GM18502 (cell line): ENCODE results near the gene PTDSS2.
"Not testable (repeated sequence)": the region's sequence is repeated elsewhere in the genome, so short reads cannot be mapped to it uniquely, and the experiment has no call there.

Experiments used
- ATAC-seq: cut with Tn5 transposase; IDR thresholded peaks from one replicate; pipeline ENCODE4 v1.9.1; 2021; ENCODE audit warnings: mild to moderate bottlenecking; ENCODE audit not compliant: unreplicated experiment, poor library complexity

The PTDSS2 gene

DNA sequence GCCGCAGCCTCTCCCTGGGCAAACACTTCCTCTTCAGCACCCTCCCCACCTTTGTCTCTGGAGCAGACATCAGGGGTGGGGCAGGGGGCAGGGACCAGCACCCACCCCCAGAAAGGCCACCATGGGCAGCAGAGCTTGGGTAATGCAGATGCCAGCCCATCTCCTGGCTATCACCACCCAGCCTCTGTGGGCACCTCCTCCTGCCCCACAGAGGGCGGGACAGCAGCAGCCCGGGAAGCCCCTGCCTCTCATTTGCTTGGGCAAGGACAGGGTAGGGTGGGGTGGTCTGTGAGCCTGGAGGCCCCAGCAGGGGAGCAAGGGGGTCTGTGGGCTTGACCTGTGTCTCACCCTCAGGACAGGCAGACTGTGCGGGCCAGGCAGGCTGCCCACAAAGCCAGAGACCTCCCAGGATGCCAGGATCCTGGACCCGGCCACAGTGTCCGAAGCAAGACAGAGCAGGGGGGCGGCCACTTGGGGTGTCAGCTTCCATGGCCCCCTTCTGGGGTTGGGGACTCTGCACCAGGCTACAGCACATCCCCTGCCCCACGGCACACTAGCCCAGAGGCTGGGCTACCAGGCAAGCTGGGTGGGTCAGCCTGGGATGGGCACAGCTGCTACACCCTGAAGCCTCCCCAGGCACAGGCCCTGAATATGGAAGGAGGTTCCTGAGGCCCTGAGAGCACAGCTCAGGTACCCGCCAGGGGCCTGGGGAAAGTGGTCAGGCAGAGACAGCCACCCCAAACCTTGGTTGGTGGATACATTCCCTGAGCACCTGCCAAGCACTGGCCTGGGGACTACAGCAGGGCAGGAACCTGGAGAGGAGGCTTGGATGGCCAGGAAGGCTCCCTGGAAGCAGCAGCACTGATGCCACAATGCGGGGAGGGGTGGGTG, 52.5 kb downstream of the PTDSS2 start:
- no peak for ATAC-seq

DNA sequence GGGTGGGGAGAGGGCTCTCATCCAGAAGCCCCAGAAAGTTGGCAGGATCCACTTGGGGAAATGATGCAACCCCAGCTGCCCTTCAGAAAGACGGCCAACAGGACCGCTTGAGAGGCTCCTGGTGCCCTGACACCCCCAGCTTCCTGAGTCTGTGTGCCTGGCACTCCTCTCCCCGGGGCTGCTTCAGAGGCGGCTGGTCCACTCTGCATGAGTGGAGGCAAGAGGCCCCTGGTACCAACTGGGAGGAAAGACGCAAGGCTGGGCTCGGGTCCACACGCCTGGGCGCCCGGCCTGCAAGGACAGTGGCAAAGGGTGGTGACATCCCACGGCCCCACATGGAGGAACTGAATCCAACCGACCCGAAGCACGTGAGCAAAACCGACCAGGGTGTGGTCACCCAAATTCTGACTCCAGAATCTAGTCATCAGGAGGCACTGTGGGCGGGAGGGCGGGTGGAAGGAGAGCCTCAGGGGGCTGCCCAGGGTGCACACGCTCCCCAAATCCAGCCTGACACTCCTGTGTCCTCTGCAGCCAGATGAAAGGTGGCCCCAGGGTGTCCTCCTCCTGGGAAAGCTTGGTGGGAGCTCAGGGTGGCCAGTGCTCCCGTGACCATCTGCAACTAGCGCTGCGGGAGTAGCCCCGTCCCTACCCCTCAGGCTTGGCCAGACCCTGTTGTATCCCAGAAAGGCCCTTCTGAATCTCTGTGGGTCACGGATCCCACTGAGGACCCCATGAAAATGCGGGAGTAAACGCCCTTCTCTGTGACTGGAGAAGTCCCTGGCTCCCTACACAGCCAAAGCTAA, 53.3 kb downstream of the PTDSS2 start:
- ATAC-seq: no peak

DNA sequence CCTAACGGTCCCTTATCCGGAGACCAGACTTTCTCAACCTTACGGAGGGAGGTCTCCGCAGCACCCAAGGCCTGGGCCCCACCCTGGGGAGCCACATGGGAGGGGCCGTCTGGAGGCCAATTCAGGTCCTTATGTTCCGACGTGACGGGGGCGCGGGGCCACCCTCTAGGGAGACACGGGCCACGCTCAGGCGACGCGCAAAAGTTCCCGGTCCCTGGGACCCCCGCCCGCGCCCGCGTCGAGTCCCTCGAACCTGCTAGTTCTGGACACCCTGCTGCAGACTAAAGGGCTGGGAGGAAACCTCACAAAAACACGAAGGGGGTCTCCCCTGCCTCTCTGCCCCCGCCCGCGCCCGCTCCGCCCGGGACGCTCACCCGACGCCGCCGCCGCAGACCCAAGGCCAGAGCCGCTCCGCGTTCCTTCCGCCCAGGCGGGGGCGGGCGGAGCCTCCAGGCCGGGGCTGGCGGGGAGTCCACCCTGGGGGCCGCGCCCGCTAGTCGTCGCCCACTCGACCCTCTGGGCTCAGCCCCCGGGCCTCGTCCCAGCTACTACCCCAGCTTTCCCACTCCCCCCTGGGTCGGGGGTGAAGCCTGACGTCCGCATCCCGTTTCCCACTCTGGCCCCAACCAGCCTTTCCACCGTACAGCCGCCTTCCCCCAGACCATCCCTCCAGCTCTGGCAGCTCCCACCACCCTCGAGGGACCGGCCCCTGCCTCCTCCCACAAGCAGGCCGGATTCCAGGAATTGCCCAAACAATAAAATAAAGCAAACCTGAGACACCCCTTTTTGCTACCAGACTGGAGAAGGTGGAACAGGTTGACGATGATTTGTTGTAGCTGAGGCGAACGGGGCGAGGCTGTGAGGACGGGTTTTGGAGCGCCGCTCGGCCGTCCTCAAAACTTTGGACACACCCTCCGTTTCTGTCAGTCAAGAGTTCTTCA, 54.2 kb downstream of the PTDSS2 start:
- no peak for ATAC-seq

DNA sequence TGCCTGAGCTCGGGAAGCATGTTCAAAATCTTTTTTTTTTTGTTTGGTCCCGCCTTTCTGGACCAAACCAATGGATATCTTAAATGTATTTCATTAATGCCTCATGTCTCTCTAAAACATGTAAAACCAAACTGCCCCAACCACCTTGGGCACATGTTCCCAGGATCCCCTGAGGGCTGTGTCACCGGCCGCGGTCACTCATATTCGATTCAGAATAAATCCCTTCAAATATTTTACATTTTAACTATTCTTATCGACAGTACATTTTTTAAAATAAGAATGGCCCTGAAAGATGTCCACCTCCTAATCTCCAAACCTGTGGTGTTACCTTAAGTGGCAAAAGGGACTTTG, 54.9 kb downstream of the PTDSS2 start:
- ATAC-seq: no peak

DNA sequence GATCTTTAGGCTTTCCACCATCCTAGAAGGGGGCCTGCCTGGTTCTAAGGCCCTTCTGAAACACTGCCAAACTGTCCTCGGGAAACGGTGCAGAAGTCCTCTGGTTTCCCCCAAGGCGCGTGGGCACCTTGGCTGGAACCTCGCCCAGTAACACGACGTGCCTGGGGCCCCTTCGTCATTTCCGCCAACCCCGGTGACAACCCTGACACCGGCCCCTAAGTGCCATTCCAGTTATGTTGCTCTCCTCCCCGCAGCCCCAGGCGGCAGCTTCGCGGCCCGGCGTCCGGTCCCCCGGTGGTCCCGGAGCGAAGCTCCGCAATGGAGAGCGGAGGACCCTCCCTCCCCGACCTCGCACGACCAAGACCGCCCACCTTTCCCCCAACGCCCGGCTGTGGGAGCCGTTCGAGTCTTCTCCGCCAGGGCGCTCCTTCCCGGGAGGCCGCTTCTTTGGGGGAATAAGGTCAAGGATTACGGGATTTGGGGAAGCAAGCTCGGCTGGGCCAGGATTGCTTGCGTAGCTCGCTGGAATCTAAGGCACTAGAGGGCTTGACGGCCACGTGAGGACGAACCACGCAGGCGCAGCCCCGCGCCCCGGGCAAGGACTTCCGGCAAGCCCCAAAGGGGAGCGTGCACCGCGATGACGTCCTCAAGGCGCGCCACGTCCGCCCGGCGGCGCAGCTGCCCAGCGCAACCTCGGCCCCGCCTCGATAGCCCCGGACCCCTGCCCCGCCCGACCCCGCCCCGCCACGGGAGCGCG, 56.3 kb downstream of the PTDSS2 start:
- peak; percentile 67 for ATAC-seq

DNA sequence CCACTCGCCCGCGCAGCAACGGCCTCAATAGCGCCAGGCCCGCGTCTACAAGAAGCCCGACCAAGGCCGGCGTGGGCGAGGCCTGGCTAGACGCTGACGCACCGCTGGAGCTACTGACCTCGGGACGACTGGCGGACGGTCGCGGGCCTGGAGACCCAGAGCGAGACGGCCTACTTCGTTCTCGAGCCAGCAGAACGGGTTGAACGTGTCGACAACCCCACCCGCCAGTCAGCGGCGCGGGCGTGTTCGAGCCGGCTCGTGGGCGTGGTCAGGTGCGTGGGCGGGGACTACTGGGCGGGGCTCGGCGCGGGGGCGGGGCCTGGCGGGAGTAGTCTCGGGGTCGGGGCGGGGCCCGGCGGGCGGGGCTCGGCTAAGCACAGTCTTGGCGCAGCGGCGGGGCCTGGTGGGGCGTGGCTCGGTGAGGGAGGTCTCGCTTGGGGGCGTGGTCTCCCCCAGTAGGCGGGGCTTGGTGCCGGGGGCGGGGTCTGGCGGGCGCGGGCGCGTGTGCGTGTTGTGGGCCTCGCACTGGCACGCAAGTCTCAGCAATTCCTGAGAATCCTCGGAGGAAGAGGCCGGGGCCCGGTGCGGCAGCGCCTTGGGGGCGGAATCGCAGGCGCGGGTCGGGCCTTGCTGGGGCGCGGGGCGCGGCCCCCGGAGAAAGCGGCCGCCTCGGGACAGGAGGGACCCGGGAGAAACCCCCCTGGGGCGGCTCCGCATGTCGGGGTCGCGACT, 57.1 kb downstream of the PTDSS2 start, which contains the start of gene RNH1:
RNH1 (minus strand) TSS at position 248 of the 732 bp plus-strand sequence. CDS start 5,080 bp downstream, outside the sequence.
- peak; percentile 44 for ATAC-seq

DNA sequence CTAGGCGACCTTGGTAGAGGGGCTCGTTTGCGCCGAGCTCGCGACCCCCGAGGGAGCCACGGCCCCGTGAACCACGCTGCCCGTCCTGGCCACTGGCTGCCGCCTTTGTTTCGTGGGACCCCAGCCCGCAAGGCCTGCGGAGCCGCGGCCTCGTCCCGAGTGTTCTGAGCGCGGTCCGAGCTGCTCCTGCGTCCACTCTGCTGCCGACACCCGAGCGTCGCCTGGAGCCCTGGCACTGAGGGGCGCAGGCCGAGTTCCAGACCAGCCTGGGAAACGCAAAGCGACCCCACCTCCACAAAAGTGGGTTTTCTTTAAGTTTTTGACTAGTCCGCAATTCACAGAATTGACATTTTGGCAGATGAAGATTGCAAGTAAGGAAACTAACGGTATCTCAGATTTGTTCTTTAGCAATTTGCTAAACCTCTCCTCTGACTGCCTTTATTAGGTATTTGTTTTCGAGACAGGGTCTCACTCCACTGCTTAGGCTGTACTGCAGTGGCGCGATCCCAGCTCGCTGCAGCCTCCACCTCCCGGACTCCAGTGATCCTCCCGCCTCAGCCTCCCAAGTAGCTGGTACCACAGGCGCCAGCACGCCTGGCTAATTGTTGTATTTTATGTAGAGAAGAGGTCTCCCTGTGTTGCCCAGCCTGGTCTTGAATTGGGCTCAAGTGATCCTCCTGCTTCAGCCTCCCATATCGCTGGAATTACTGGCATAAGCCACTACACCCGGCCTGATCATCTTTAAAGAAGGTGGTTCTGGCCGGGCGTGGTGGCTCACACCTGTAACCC, 57.8 kb downstream of the PTDSS2 start:
- ATAC-seq: no peak

DNA sequence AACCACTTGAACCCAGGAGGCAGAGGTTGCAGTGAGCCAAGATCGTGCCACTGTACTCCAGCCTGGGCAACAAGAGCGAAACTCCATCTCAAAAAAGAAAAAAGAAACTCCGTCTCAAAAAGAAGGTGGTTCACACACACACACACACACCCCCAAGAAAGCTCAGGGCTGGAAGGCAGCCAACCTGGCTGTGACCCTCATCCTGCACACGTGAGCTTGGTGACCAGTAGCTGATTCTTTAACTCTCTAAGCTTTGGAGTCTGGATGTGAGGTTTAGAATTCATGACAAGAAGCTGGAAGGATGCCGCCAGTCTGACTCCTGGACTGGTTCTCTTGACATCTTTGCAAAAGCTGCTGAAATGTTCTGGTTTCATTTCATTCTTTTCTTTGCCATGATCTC, 58.9 kb downstream of the PTDSS2 start:
- ATAC-seq: no peak

DNA sequence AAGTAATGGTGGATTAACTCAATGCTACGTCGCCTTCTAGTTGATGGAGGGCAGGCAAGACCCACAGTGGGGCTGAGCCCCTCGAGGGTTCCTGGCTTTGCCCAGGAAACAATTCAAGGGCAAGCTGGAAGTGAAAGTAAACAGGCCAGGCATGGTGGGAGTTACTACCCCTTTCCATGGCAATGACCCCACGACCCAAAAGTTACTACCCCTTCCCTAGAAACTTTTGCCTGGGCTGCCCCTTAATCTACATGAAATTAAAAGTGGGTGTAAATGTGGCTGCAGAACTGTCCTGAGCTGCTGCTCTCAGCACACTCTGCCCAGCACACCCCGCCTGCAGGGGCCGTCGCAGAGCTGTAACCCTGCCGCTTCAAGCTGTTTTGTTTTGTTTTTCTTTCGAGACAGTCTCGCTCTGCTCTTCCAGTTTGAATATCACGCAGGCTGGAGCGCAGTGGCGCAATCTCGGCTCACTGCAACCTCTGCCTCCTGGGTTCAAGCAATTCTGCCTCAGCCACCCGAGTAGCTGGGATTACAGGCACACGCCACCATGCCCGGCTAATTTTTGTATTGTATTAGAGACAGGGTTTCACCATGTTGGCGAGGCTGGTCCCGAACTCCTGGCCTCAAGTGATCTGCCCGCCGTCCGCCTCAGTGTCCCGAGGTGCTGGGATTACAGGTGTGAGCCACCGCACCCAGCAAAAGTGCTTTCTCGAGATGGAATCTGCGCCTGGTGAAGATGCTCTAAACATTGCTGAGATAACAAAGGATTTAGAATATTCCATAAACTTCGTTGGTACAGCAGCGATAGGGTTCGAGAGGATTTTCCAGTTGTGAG, 62.9 kb downstream of the PTDSS2 start:
- no peak for ATAC-seq

DNA sequence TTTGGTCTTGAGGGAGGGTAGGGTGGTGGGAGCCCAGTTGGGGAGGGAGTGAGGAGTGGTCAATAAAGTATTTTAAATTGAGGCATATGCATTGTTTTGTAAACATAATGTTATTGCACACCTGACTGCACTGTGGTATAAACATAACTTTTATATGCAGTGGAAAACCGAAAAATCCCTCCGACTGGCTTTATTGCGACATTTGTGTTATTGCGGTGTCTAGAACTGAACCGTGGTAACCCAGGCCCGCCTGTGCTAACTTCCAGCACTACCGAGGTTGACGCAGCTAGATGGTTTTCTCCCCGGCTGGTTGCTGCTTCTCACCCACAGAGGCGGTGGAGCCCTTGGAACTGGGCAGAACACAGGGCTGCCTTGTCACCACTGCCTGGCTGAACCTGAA, 64.5 kb downstream of the PTDSS2 start:
- no peak for ATAC-seq

DNA sequence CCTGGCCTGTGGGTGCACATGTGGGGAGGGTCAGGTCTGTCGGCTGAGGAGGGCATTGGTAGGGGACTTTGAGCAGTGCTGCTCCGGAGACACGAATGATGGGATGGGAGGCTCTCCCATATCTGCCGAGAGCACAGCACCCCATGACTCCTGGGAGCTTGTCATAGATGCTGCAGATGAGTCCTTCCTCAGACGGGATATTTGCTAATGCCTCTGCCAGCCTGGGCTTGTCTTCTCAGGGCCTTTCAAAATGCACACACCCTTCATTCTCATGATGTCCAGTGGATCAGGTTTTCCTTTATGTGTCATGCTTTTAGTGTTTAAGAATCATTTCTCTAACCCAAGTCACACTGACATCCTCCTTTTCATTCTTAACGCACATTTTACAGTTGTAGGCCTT, 65.1 kb downstream of the PTDSS2 start:
- ATAC-seq: no peak

DNA sequence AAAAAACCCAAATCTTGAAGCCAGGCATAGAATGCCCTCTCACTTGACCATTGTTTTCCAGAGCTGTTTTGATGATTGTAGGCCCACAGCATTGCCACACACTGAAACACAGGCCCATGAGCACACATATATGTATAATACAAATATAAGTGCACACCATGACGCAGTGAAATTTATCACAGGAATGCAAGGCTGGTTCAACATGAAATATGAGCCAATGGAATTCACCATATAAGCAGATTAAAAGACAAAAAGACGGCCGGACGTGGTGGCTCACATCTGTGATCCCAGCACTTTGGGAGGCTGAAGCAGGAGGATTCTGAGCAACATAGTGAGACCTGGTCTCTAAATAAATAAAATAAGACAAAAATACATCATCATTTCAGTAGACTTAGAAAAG, 66.3 kb downstream of the PTDSS2 start:
- ATAC-seq: no peak

DNA sequence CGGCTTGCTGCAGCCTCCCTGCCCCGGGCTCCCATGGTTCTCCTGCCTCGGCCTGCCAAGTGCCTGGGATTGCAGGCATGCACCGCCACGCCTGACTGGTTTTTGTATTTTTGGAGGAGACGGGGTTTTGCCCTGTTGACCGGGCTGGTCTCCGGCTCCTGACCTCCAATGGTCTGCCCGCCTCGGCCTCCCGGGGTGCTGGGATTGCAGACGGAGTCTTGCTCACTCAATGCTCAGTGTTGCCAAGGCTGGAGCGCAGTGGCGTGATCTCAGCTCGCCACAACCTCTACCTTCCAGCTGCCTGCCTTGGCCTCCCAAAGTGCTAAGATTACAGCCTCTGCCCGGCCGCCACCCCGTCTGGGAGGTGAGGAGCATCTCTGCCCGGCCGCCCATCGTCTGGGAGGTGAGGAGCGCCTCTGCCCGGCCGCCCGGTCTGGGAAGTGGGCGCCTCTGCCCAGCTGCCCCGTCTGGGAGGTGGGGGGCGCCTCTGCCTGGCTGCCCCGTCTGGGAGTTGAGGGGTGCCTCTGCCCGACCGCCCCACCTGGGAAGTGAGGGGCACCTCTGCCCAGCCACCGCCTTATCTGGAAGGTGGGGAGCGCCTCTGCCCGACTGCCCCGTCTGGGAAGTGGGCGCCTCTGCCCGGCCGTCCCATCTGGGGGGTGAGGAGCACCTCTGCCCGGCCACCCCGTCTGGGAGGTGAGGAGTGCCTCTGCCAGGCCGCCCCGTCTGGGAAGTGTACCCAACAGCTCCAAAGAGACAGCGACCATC, 67.0 kb downstream of the PTDSS2 start:
- not testable (repeated sequence) for ATAC-seq

DNA sequence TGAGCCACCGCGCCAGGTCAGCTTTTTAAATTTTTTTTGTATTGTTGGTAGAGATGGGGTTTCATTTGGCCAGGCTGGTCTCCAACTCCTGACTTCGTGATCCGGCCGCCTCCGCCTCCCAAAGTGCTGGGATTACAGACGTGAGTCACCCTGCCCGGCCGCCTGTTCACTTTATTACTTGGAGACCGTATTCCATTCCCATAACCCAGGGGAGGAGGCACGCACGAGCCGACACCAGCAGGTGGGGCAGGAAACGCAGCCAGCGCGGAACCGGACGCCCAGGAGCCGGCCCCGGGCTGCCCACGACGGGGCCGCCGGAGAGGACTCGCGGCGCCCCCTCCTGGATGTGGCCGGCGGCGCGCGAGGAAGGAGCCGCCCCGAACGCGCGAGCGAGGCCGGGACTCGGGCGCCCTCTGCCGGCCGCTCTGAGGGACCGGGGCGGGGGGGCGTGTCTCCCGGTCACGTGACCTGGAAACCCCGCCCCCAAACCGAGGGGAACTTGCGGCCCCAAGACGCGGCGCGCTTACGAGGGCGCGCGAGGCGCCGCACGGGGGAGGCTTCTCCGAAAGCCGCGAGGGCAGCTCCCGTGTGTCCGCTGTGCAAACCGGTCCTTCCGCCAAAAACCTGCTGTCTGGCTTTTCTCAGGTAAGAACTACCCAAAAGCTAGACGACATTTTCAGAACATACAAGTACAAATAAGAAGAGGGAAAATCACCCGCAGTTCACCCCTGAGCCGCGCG, 68.6 kb downstream of the PTDSS2 start:
- ATAC-seq: peak; percentile 80

DNA sequence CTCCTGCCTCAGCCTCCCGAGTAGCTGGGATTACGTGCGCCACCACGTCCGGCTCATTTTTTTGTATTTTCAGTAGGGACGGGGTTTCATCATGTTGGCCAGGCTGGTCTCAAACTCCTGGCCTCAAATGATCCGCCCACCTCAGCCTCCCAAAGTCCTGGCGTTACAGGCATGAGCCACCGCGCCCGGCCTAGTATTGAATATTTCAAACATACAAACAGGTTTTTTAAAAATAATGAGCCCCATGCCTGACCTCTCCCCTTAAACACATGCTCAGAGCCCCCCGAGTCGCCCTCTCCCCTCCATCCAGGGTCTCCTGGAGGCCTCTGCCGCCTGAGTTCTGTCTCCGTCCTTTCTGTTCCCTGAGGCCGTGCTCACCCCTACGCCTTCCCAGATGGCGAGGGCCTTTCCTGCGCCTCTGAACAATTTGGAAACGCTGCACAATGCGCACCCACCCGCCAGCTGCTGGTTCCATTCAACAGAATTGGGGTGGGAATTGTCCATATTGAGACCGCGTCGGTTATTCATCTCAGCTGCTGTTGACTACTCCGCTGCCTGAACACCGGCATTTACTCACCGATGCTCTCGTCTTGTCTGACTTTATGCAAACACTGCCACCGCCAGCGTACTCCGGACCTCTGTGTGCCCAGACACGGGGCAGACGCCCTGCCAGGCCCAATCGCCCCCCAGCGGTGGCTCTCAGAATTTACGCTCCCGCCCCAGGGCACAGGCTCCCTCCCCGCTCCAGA, 70.5 kb downstream of the PTDSS2 start:
- ATAC-seq: no peak
